VCaP (cell line): ENCODE results near the gene SPX.

ENCODE experiments used
- H3K27ac ChIP-seq: fragments of 450-650 bp; 2 replicates; pipeline ENCODE4 v1.5.1; 2017
- CTCF ChIP-seq: fragments of 450-650 bp; conservative IDR thresholded peaks from 2 replicates; pipeline ENCODE4 v1.5.1; 2017; ENCODE audit warnings: mild to moderate bottlenecking, moderate library complexity

SPX gene

GRCh38 chr12:21538061-21538653, 12.1 kb downstream of the SPX start:
- no peak overlapping the region for H3K27ac ChIP-seq
- TF ChIP-seq CTCF: no peak

GRCh38 chr12:21539797-21540196, 13.7 kb downstream of the SPX start:
- no peak overlapping the region for H3K27ac ChIP-seq
- TF ChIP-seq CTCF: no peak

GRCh38 chr12:21541773-21542172, 15.7 kb downstream of the SPX start:
- TF ChIP-seq CTCF: no peak
- H3K27ac ChIP-seq: no peak overlapping the region

- no peak overlapping the region for H3K27ac ChIP-seq
- no peak for TF ChIP-seq CTCF
Observed at GRCh38 chr12:21542403-21542802, 16.3 kb downstream of the SPX start.

GRCh38 chr12:21543151-21543550, 17.1 kb downstream of the SPX start:
- H3K27ac ChIP-seq: no peak overlapping the region
- no peak for TF ChIP-seq CTCF

- H3K27ac ChIP-seq: no peak overlapping the region
- TF ChIP-seq CTCF: no peak
Observed at GRCh38 chr12:21545557-21545956, 19.5 kb downstream of the SPX start.

- H3K27ac ChIP-seq: no peak overlapping the region
- TF ChIP-seq CTCF: no peak
Observed at GRCh38 chr12:21546716-21547115, 20.6 kb downstream of the SPX start.
